ENCODE data around the gene PIEZO2.

- no peak for TF ChIP-seq POLR2A (IDR thresholded peaks at IDR 0.05)
- TF ChIP-seq, protein P1, sequence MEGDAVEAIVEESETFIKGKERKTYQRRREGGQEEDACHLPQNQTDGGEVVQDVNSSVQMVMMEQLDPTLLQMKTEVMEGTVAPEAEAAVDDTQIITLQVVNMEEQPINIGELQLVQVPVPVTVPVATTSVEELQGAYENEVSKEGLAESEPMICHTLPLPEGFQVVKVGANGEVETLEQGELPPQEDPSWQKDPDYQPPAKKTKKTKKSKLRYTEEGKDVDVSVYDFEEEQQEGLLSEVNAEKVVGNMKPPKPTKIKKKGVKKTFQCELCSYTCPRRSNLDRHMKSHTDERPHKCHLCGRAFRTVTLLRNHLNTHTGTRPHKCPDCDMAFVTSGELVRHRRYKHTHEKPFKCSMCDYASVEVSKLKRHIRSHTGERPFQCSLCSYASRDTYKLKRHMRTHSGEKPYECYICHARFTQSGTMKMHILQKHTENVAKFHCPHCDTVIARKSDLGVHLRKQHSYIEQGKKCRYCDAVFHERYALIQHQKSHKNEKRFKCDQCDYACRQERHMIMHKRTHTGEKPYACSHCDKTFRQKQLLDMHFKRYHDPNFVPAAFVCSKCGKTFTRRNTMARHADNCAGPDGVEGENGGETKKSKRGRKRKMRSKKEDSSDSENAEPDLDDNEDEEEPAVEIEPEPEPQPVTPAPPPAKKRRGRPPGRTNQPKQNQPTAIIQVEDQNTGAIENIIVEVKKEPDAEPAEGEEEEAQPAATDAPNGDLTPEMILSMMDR (IDR thresholded peaks at IDR 0.05), result no peak
These were observed 54.2 kb downstream of the PIEZO2 start for GRCh38 chr18:11095211-11095610.

Measured in esophagus squamous epithelium (tissue), 4 donors.